T-helper 2 cell (primary cell): Measurements from ENCODE around the gene CLDN15.
"Not testable (repeated sequence)": the region's sequence is repeated elsewhere in the genome, so short reads cannot be mapped to it uniquely, and the experiment has no call there.

Source experiments
- DNase-seq, 5 experiments: peaks; one replicate each; pipeline versions ENCODE4 v3.0.0 to v3.0.0-alpha.2; 2012 to 2022

Gene CLDN15

GRCh38 chr7:101218236-101219125 lies 19.1 kb downstream of the CLDN15 start:
- DNase-seq, result no peak

- DNase-seq, result peak; percentile 89 to 97 (median 94)
These were observed 20.0 kb downstream of the CLDN15 start, which contains the start of the genes PLOD3 and ZNHIT1 for GRCh38 chr7:101217388-101218235. Gene PLOD3 (minus strand): TSS chr7:101217581. CDS start chr7:101217274, 307 bp downstream. Gene ZNHIT1 (plus strand): TSS chr7:101218165. CDS start chr7:101218196, 31 bp downstream.

GRCh38 chr7:101216860-101217387 lies 20.7 kb downstream of the CLDN15 start:
- DNase-seq, result no peak

GRCh38 chr7:101216001-101216859 lies 21.4 kb downstream of the CLDN15 start:
- DNase-seq, result peak in 1 of 5 experiments; percentile 11

GRCh38 chr7:101212014-101212413 lies 25.6 kb downstream of the CLDN15 start:
- no peak for DNase-seq

GRCh38 chr7:101211501-101211900 lies 26.1 kb downstream of the CLDN15 start:
- DNase-seq, result no peak

GRCh38 chr7:101210143-101210542 lies 27.5 kb downstream of the CLDN15 start:
- DNase-seq, result no peak

GRCh38 chr7:101208794-101209193 lies 28.8 kb downstream of the CLDN15 start:
- DNase-seq, result no peak

- DNase-seq, result no peak
These were observed 30.1 kb downstream of the CLDN15 start for GRCh38 chr7:101207459-101207858.

GRCh38 chr7:101206665-101207042 lies 30.9 kb downstream of the CLDN15 start:
- no peak for DNase-seq

- no peak for DNase-seq
These were observed 31.5 kb downstream of the CLDN15 start for GRCh38 chr7:101205901-101206664.

- DNase-seq, result peak in 2 of 5 experiments; percentile 13 to 27
These were observed 33.6 kb downstream of the CLDN15 start for GRCh38 chr7:101203740-101204738.

- no peak for DNase-seq
These were observed 35.0 kb downstream of the CLDN15 start for GRCh38 chr7:101202603-101202918.

- no peak for DNase-seq
These were observed 35.7 kb downstream of the CLDN15 start for GRCh38 chr7:101201695-101202602.

GRCh38 chr7:101200862-101201599 lies 36.6 kb downstream of the CLDN15 start, which contains the start of gene MOGAT3:
Gene MOGAT3 (minus strand): TSS chr7:101201036. CDS start chr7:101200854, 182 bp downstream.
- no peak for DNase-seq

GRCh38 chr7:101200504-101200861 lies 37.1 kb downstream of the CLDN15 start:
- DNase-seq, result no peak

- not testable (repeated sequence) for DNase-seq
These were observed 38.1 kb downstream of the CLDN15 start for GRCh38 chr7:101199522-101199921.

GRCh38 chr7:101198476-101198875 lies 39.1 kb downstream of the CLDN15 start:
- DNase-seq, result no peak
